ENCODE results near the gene DLG2. TPM values are rescaled to one million over a fixed set of nuclear protein-coding genes. Genes with fewer than 3 reads are reported as not detected.

DLG2 gene
- total RNA-seq, 1 donor from 2014 or later = 6.7 TPM

DNA sequence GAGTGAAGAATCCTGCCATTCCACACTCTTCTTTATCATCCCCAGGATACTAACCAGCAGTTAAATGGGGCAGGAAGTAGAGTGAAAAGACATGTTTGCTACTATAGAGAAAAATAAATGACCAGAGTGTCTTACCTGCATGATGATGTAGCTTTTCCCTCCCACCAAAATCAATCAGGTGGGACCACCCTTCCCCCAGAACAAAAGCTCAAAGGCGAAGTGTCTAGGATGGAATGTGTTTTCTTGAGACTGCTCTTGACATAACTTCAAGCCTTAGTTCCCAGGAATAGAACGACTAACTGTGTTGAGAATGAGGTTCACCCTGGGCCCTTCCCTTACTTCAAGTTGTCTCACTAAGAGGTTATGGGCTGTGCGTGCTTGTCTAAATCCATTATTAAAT, 2001.8 kb downstream of the DLG2 start:
- peaks cover 19% of the 10 kb centered on the region for H3K4me1 Mint-ChIP-seq
- TF ChIP-seq, protein P1, sequence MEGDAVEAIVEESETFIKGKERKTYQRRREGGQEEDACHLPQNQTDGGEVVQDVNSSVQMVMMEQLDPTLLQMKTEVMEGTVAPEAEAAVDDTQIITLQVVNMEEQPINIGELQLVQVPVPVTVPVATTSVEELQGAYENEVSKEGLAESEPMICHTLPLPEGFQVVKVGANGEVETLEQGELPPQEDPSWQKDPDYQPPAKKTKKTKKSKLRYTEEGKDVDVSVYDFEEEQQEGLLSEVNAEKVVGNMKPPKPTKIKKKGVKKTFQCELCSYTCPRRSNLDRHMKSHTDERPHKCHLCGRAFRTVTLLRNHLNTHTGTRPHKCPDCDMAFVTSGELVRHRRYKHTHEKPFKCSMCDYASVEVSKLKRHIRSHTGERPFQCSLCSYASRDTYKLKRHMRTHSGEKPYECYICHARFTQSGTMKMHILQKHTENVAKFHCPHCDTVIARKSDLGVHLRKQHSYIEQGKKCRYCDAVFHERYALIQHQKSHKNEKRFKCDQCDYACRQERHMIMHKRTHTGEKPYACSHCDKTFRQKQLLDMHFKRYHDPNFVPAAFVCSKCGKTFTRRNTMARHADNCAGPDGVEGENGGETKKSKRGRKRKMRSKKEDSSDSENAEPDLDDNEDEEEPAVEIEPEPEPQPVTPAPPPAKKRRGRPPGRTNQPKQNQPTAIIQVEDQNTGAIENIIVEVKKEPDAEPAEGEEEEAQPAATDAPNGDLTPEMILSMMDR (IDR thresholded peaks at IDR 0.05; ENCODE audit: unreplicated experiment) = no peak
- H3K4me3 Mint-ChIP-seq = no peak overlapping the region
- no peaks in the 10 kb centered on the region for H3K36me3 Mint-ChIP-seq
- no peaks in the 10 kb centered on the region for H3K27me3 Mint-ChIP-seq (ENCODE audit: low read depth)
- no peak overlapping the region for H3K27ac Mint-ChIP-seq
- DNase-seq (ENCODE audit: low spot score in 2 of 2, unreplicated experiment in 2 of 2) = no peak
- H3K9me3 Mint-ChIP-seq = no peaks in the 10 kb centered on the region

DNA sequence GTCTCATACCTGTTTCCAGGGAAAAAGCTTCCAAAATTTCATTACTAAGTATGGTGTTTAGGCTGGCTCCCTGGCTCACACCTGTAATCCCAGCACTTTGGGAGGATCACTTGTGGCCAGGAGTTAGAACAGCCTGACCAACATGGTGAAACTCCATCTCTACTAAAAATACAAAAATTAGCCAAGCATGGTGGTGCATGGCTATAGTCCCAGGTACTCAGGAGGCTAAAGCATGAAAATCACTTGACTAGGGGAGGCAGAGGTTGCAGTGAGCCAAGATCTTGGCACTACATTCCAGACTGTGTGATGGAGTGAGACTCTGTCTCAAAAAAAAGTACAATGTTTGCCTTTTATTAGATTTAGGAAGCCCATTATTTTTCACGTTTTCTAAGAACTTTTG, 2009.5 kb downstream of the DLG2 start:
- DNase-seq (ENCODE audit: low spot score in 2 of 2, unreplicated experiment in 2 of 2) = no peak
- TF ChIP-seq, protein P1 (IDR thresholded peaks at IDR 0.05; ENCODE audit: unreplicated experiment) = no peak
- Mint-ChIP-seq H3K4me1 (no peaks in the 10 kb centered on the region), H3K9me3 (peaks cover 3% of the 10 kb centered on the region), H3K27ac (no peak overlapping the region), H3K4me3 (no peak overlapping the region), H3K36me3 (no peaks in the 10 kb centered on the region), H3K27me3 (ENCODE audit: low read depth) (no peaks in the 10 kb centered on the region)

- peaks cover 3% of the 10 kb centered on the region for H3K9me3 Mint-ChIP-seq
- no peaks in the 10 kb centered on the region for H3K36me3 Mint-ChIP-seq
- H3K4me3 Mint-ChIP-seq = no peak overlapping the region
- TF ChIP-seq, protein P1 (IDR thresholded peaks at IDR 0.05; ENCODE audit: unreplicated experiment) = no peak
- H3K27me3 Mint-ChIP-seq (ENCODE audit: low read depth) = no peaks in the 10 kb centered on the region
- H3K4me1 Mint-ChIP-seq = peaks cover 1% of the 10 kb centered on the region
- DNase-seq (ENCODE audit: low spot score in 2 of 2, unreplicated experiment in 2 of 2) = no peak
- H3K27ac Mint-ChIP-seq = no peak overlapping the region
Measured at GRCh38 chr11:83613767-83614121, 2013.4 kb downstream of the DLG2 start.

DNA sequence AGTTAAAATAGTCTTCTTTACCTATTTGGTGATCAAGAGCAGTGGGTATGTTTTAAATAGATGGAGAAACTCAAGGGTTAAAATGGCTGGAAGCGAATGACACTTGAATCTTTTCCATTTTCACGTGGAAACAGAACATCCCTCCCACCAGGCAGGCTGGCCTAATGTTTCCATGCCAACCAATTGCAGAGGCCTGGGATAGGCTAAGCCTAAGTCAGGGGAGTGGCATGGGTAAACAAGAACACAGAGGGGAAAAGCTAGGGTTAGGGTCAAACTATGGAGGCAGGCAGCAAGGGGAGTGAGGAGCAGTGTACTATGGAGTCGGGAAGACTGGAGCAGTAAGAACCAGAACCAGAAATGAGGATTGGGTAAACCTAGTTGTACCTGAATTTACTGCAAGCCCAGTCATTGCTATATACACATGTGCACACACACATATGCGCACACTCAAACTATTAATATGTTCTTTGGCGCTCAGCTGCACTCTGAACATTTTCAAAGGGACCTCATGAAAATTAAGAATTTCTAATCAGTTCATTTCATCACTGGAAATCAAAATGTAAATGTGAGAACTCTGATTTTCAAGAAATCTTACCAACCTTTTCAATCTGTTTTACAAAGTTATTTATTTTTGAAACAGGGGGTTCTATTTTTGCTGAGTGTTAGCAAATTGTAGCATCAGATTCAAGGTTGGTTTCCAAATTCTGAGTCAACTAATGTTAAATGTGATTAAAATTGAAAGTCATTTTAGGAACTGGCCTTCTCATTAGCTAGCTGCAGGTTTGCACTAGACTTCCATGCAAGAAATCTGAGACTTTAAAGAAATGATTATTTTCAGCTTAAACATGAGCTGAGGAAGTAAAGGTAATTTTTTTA, 2014.0 kb downstream of the DLG2 start:
- Mint-ChIP-seq H3K36me3 (no peaks in the 10 kb centered on the region), H3K9me3 (peaks cover 3% of the 10 kb centered on the region), H3K4me1 (peaks cover 1% of the 10 kb centered on the region), H3K4me3 (no peak overlapping the region), H3K27me3 (ENCODE audit: low read depth) (no peaks in the 10 kb centered on the region), H3K27ac (no peak overlapping the region)
- TF ChIP-seq, protein P1 (IDR thresholded peaks at IDR 0.05; ENCODE audit: unreplicated experiment) = no peak
- DNase-seq (ENCODE audit: low spot score in 2 of 2, unreplicated experiment in 2 of 2) = no peak

DNA sequence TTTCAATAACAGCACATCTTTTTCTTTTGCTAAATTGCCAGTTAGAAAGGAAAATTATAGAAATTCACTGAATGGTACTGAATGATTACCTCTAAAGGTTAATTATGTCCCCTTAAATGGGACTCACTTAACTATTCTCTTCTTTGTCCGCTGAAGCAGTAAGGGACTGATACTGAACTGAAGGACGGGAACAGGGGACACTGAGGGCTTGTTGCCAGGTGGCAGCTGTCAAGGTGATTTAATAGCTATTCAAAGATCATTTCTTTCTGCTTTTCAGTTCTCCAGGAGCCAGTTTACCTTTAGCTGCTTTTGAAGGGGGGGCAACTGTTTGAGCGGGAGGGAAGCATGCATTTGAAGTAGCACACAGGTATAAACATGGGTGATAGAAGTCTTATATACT, 2015.5 kb downstream of the DLG2 start:
- H3K27me3 Mint-ChIP-seq (ENCODE audit: low read depth) = no peaks in the 10 kb centered on the region
- no peak overlapping the region for H3K27ac Mint-ChIP-seq
- H3K36me3 Mint-ChIP-seq = no peaks in the 10 kb centered on the region

More for the DNA sequence above, 2015.5 kb downstream of the DLG2 start:
- TF ChIP-seq, protein P1 (IDR thresholded peaks at IDR 0.05; ENCODE audit: unreplicated experiment) = no peak
- Mint-ChIP-seq H3K4me3 (no peak overlapping the region), H3K4me1 (peaks cover 1% of the 10 kb centered on the region), H3K9me3 (peaks cover 3% of the 10 kb centered on the region)
- DNase-seq (ENCODE audit: low spot score in 2 of 2, unreplicated experiment in 2 of 2) = no peak

Data from mesothelial cell of epicardium (in vitro differentiated cells).